Panc1 (cell line): ENCODE results near the gene TNP1. TPM values are rescaled to one million over a fixed set of nuclear protein-coding genes. Genes with fewer than 3 reads are reported as not detected.

Source experiments
- ATAC-seq: fragments of 200-7000 bp; cut with Tn5 transposase; 2 replicates; pipeline ENCODE4 v1.9.1; 2020; ENCODE audit warnings: mild to moderate bottlenecking, moderate library complexity
- BruUV-seq: library from RNA; stranded (reverse); fragments of 400-500 nt; replicated peaks from 2 replicates; lab custom pipeline; 2021; lab: Mats Ljungman, UMichigan
- CTCF ChIA-PET: fragments of 300-600 bp; sonication (Branson Sonifier 250); formaldehyde crosslinking; loops from one replicate; lab custom pipeline; 2022; ENCODE audit warnings: antibody characterized with exemption; lab: Charles Lee
- POLR2A ChIA-PET: fragments of 300-600 bp; sonication (Branson Sonifier 250); formaldehyde crosslinking; loops from one replicate; lab custom pipeline; 2022; ENCODE audit warnings: antibody characterized with exemption; lab: Charles Lee
- DNase-seq: peaks from one replicate; pipeline ENCODE4 v3.0.0-alpha.2; 2010; ENCODE audit warnings: low read depth, low spot score
- H3K27ac ChIP-seq: 2 replicates; pipeline ENCODE4 v1.5.1; 2011; ENCODE audit warnings: mild to moderate bottlenecking, low read length, inconsistent platforms
- H3K27me3 ChIP-seq: fragments of 200-500 bp; sonication (Bioruptor generic); 2 replicates; pipeline ENCODE4 v1.6.0; 2014; ENCODE audit warnings: low read length, inconsistent platforms; ENCODE audit not compliant: control insufficient read depth, insufficient read depth
- H3K36me3 ChIP-seq: fragments of 200-500 bp; sonication (Bioruptor generic); 2 replicates; pipeline ENCODE4 v1.5.1; 2014; ENCODE audit warnings: inconsistent platforms, mild to moderate bottlenecking, low read length, moderate library complexity; ENCODE audit not compliant: control insufficient read depth, insufficient read depth
- H3K4me1 ChIP-seq: 2 replicates; pipeline ENCODE4 v1.5.1; 2011; ENCODE audit warnings: inconsistent platforms, mild to moderate bottlenecking, low read length, moderate library complexity; ENCODE audit not compliant: control insufficient read depth, insufficient read depth
- H3K4me3 ChIP-seq, 2 experiments: 2 replicates each; pipeline ENCODE4 v1.5.1; 2011 to 2012; ENCODE audit warnings: low read depth in 2 of 2, low read length in 2 of 2, mild to moderate bottlenecking in 2 of 2, inconsistent platforms in 1 of 2, moderate library complexity in 1 of 2
- H3K9me3 ChIP-seq: fragments of 200-500 bp; sonication (Bioruptor generic); 2 replicates; pipeline ENCODE4 v1.5.1; 2014; ENCODE audit warnings: low read depth, mild to moderate bottlenecking, inconsistent platforms, low read length, moderate library complexity; ENCODE audit not compliant: control insufficient read depth, insufficient read depth
- CTCF ChIP-seq: fragments of 450-650 bp; IDR thresholded peaks from 2 replicates; pipeline ENCODE4 v1.5.1; 2017; ENCODE audit warnings: mild to moderate bottlenecking
- POLR2AphosphoS5 ChIP-seq: IDR thresholded peaks from 2 replicates; pipeline ENCODE4 v1.6.1; 2012; ENCODE audit warnings: mild to moderate bottlenecking, low read depth, low read length, moderate library complexity
- REST ChIP-seq, 2 experiments: IDR thresholded peaks; 2 replicates each; pipeline ENCODE4 v1.6.1; 2011 to 2012; ENCODE audit warnings: low read depth in 2 of 2, control low read depth in 1 of 2, low read length in 1 of 2, mild to moderate bottlenecking in 1 of 2, moderate library complexity in 1 of 2; ENCODE audit not compliant: insufficient read depth in 1 of 2
- SIN3A ChIP-seq: IDR thresholded peaks from 2 replicates; pipeline ENCODE4 v1.6.1; 2012; ENCODE audit warnings: low read depth, mild to moderate bottlenecking, low read length, moderate library complexity, borderline replicate concordance; ENCODE audit not compliant: insufficient read depth
- TCF7L2 ChIP-seq: IDR thresholded peaks from 2 replicates; pipeline ENCODE4 v1.6.1; 2011; ENCODE audit warnings: mild to moderate bottlenecking, low read depth, low read length, inconsistent platforms
- in situ Hi-C: cut with HindIII; loops from 2 replicates; pipeline ENCODE4 v1.10.0; 2016; ENCODE audit warnings: low sequenced_read_pairs, low pct_unique_long_range_greater_than_20kb
- intact Hi-C: fragments of 100-400 bp; cut with micrococcal nuclease; formaldehyde crosslinking; loops from one replicate; pipeline ENCODE4 v1.10.0; 2022; ENCODE audit not compliant: unreplicated experiment
- total RNA-seq: library from RNA; stranded (reverse); gene quantifications from one replicate; pipeline ENCODE4 v1.2.1, GENCODE V29; 2021; ENCODE audit not compliant: unreplicated experiment

Gene TNP1
- total RNA-seq, 1 experiment from 2014 or later: not detected

GRCh38 chr2:216819766-216820165, 40.1 kb downstream of the TNP1 start:
- ATAC-seq: no peak
- intact Hi-C loops: no loop called here
- ChIA-PET CTCF (no interaction called here), POLR2A (no interaction called here)
- Histone ChIP-seq H3K36me3 (no peaks in the 10 kb centered on the region), H3K27me3 (no peaks in the 10 kb centered on the region; the same call in 1 of the 2 replicates), H3K4me3 (no peak overlapping the region), H3K27ac (no peak overlapping the region), H3K4me1 (no peaks in the 10 kb centered on the region), H3K9me3 (no peaks in the 10 kb centered on the region)
- no peak for DNase-seq
- in situ Hi-C loops: no loop called here
- no peak for TF ChIP-seq SIN3A
- TF ChIP-seq POLR2AphosphoS5: no peak
- no peak for TF ChIP-seq TCF7L2
- no peak for TF ChIP-seq REST (IDR thresholded peaks at IDR 0.05; ENCODE audit: insufficient read depth in 1 of 2, low read depth in 2 of 2, low read length in 1 of 2)
- TF ChIP-seq CTCF: no peak
- no TSS peak for BruUV-seq

GRCh38 chr2:216819055-216819454, 40.8 kb downstream of the TNP1 start:
- intact Hi-C loops (no loop called here), in situ Hi-C loops (no loop called here)
- Histone ChIP-seq H3K4me3 (no peak overlapping the region), H3K27ac (no peak overlapping the region), H3K27me3 (no peaks in the 10 kb centered on the region; the same call in 1 of the 2 replicates), H3K36me3 (no peaks in the 10 kb centered on the region), H3K9me3 (no peaks in the 10 kb centered on the region), H3K4me1 (no peaks in the 10 kb centered on the region)
- POLR2A ChIA-PET: no interaction called here
- no peak for ATAC-seq
- no peak for DNase-seq
- no TSS peak for BruUV-seq
- no peak for TF ChIP-seq CTCF
- TF ChIP-seq REST (IDR thresholded peaks at IDR 0.05; ENCODE audit: insufficient read depth in 1 of 2, low read depth in 2 of 2, low read length in 1 of 2): no peak
- no peak for TF ChIP-seq TCF7L2
- TF ChIP-seq SIN3A: no peak
- no peak for TF ChIP-seq POLR2AphosphoS5
- CTCF ChIA-PET: no interaction called here
